IMR-90 (cell line): Measurements from ENCODE around the gene PCBP3. TPM values are rescaled to one million over a fixed set of nuclear protein-coding genes. Genes with fewer than 3 reads are reported as not detected.

Experiments used
- ATAC-seq: fragments of 200-7000 bp; cut with Tn5 transposase; 2 replicates; pipeline ENCODE4 v1.9.1; 2020; ENCODE audit warnings: low read depth, mild to moderate bottlenecking, moderate library complexity
- BruUV-seq: library from RNA; stranded (reverse); fragments of 400-500 nt; replicated peaks from 2 replicates; lab custom pipeline; 2021; lab: Mats Ljungman, UMichigan
- CTCF ChIA-PET: fragments of 300-600 bp; formaldehyde crosslinking; extraction: SDS; loops from one replicate; lab custom pipeline; 2021; ENCODE audit warnings: antibody characterized with exemption; lab: Yijun Ruan, JAX
- POLR2A ChIA-PET: fragments of 300-600 bp; sonication (Branson Sonifier 250); formaldehyde crosslinking; loops from one replicate; lab custom pipeline; 2022; ENCODE audit warnings: antibody characterized with exemption; ENCODE audit not compliant: unreplicated experiment; lab: Charles Lee
- DNase-seq: peaks from one replicate; pipeline ENCODE4 v3.0.0; 2013
- H2AFZ ChIP-seq: replicated peaks from 2 replicates; pipeline ENCODE3; 2013; ENCODE audit warnings: low read length, mild to moderate bottlenecking; ENCODE audit not compliant: poor library complexity
- H2AK5ac ChIP-seq: 2 replicates; pipeline ENCODE4 v1.6.1; 2013; ENCODE audit warnings: low read depth, low read length, inconsistent platforms
- H2AK9ac ChIP-seq: replicated peaks from 2 replicates; pipeline ENCODE3; 2013; ENCODE audit warnings: mild to moderate bottlenecking, low read depth, low read length, moderate library complexity; ENCODE audit not compliant: poor library complexity
- H2BK120ac ChIP-seq: 2 replicates; pipeline ENCODE4 v1.6.1; 2013; ENCODE audit warnings: low read depth, low read length, inconsistent platforms
- H2BK15ac ChIP-seq: 3 replicates; pipeline ENCODE4 v1.6.1; 2013; ENCODE audit warnings: low read depth, low read length, inconsistent platforms
- H2BK20ac ChIP-seq: 2 replicates; pipeline ENCODE4 v1.6.1; 2013; ENCODE audit warnings: low read depth, mild to moderate bottlenecking, inconsistent platforms, low read length, moderate library complexity
- H2BK5ac ChIP-seq: 2 replicates; pipeline ENCODE4 v1.6.1; 2013; ENCODE audit warnings: mild to moderate bottlenecking, low read depth, low read length, inconsistent platforms; ENCODE audit not compliant: poor library complexity, severe bottlenecking
- H3K14ac ChIP-seq: replicated peaks from 2 replicates; pipeline ENCODE4 v1.6.1; 2013; ENCODE audit warnings: low read depth, low read length, inconsistent platforms
- H3K18ac ChIP-seq: 2 replicates; pipeline ENCODE4 v1.6.1; 2013; ENCODE audit warnings: low read depth, low read length, control low read depth
- H3K23ac ChIP-seq: 2 replicates; pipeline ENCODE4 v1.6.1; 2013; ENCODE audit warnings: low read depth, low read length, inconsistent platforms
- H3K27ac ChIP-seq: 2 replicates; pipeline ENCODE4 v1.5.1; 2013; ENCODE audit warnings: mild to moderate bottlenecking, control low read depth, low read length; ENCODE audit not compliant: insufficient read depth
- H3K27me3 ChIP-seq: 2 replicates; pipeline ENCODE4 v1.6.1; 2013; ENCODE audit warnings: low read length; ENCODE audit not compliant: control insufficient read depth, insufficient read depth
- H3K36me3 ChIP-seq: 2 replicates; pipeline ENCODE4 v1.6.1; 2013; ENCODE audit warnings: low read length, mixed read lengths; ENCODE audit not compliant: control insufficient read depth, insufficient read depth
- H3K4ac ChIP-seq: 2 replicates; pipeline ENCODE4 v1.6.1; 2013; ENCODE audit warnings: low read depth, low read length, inconsistent platforms
- H3K4me1 ChIP-seq: 2 replicates; pipeline ENCODE4 v1.6.1; 2013; ENCODE audit warnings: low read length, mixed read lengths; ENCODE audit not compliant: control insufficient read depth, insufficient read depth
- H3K4me2 ChIP-seq: 2 replicates; pipeline ENCODE4 v1.6.1; 2013; ENCODE audit warnings: low read depth, mild to moderate bottlenecking, control low read depth, low read length, moderate library complexity
- H3K4me3 ChIP-seq: 2 replicates; pipeline ENCODE4 v1.5.1; 2013; ENCODE audit warnings: low read depth, mild to moderate bottlenecking, control low read depth, low read length, moderate library complexity; ENCODE audit not compliant: insufficient read depth
- H3K56ac ChIP-seq: 2 replicates; pipeline ENCODE4 v1.6.1; 2013; ENCODE audit warnings: low read length, inconsistent platforms; ENCODE audit not compliant: insufficient read depth; ENCODE audit errors: extremely low read depth
- H3K79me1 ChIP-seq, 2 experiments: 2 replicates each; pipeline ENCODE4 v1.6.1; 2013; ENCODE audit warnings: low read length in 2 of 2, inconsistent platforms in 1 of 2, low read depth in 1 of 2
- H3K9ac ChIP-seq: 2 replicates; pipeline ENCODE4 v1.6.1; 2013; ENCODE audit warnings: low read depth, low read length, control low read depth
- H3K9me1 ChIP-seq: 2 replicates; pipeline ENCODE4 v1.6.1; 2013; ENCODE audit warnings: low read length, inconsistent platforms; ENCODE audit not compliant: insufficient read depth
- H3K9me3 ChIP-seq: 2 replicates; pipeline ENCODE4 v1.6.1; 2013; ENCODE audit warnings: low read length; ENCODE audit not compliant: control insufficient read depth, insufficient read depth
- H4K20me1 ChIP-seq: 2 replicates; pipeline ENCODE4 v1.6.1; 2013; ENCODE audit warnings: low read length, inconsistent platforms; ENCODE audit not compliant: insufficient read depth
- H4K5ac ChIP-seq: 2 replicates; pipeline ENCODE4 v1.6.1; 2013; ENCODE audit warnings: mild to moderate bottlenecking, low read depth, low read length, control low read depth
- H4K8ac ChIP-seq, 2 experiments: 2 replicates each; pipeline ENCODE4 v1.6.1; 2013; ENCODE audit warnings: low read depth in 2 of 2, low read length in 2 of 2, control low read depth in 1 of 2, inconsistent platforms in 1 of 2
- H4K91ac ChIP-seq: 2 replicates; pipeline ENCODE4 v1.6.1; 2013; ENCODE audit warnings: low read depth, low read length, inconsistent platforms; ENCODE audit not compliant: insufficient read depth
- BHLHE40 ChIP-seq: fragments of 150-350 bp; IDR thresholded peaks from 2 replicates; pipeline ENCODE4 v1.6.1; 2016; ENCODE audit warnings: mild to moderate bottlenecking, low read depth, low read length
- CHD1 ChIP-seq: IDR thresholded peaks from 2 replicates; pipeline ENCODE4 v1.6.1; 2012; ENCODE audit warnings: low read depth, low read length, improper control_type of control experiment
- CTCF ChIP-seq: conservative IDR thresholded peaks from 2 replicates; pipeline ENCODE4 v1.5.1; 2012; ENCODE audit warnings: mild to moderate bottlenecking, low read depth, low read length, improper control_type of control experiment
- ELK1 ChIP-seq: fragments of 150-350 bp; IDR thresholded peaks from 2 replicates; pipeline ENCODE4 v1.6.1; 2016; ENCODE audit warnings: low read depth, mild to moderate bottlenecking, low read length, moderate library complexity, borderline replicate concordance
- FOS ChIP-seq: fragments of 150-350 bp; IDR thresholded peaks from 2 replicates; pipeline ENCODE4 v1.6.1; 2016; ENCODE audit warnings: low read depth, low read length
- MAFK ChIP-seq: IDR thresholded peaks from 2 replicates; pipeline ENCODE4 v1.6.1; 2012; ENCODE audit warnings: low read depth, low read length, improper control_type of control experiment
- MAZ ChIP-seq: IDR thresholded peaks from 2 replicates; pipeline ENCODE4 v1.6.1; 2012; ENCODE audit warnings: low read depth, mild to moderate bottlenecking, low read length, improper control_type of control experiment, moderate library complexity, borderline replicate concordance
- NFE2L2 ChIP-seq: fragments of 150-350 bp; IDR thresholded peaks from 2 replicates; pipeline ENCODE4 v1.6.1; 2016; ENCODE audit warnings: low read depth, mild to moderate bottlenecking, low read length
- POLR2A ChIP-seq: IDR thresholded peaks from 2 replicates; pipeline ENCODE4 v1.6.1; 2012; ENCODE audit warnings: mild to moderate bottlenecking, low read depth, low read length
- RCOR1 ChIP-seq: IDR thresholded peaks from 2 replicates; pipeline ENCODE4 v1.6.1; 2012; ENCODE audit warnings: mild to moderate bottlenecking, low read length, improper control_type of control experiment; ENCODE audit not compliant: insufficient replicate concordance
- RFX5 ChIP-seq: IDR thresholded peaks from 2 replicates; pipeline ENCODE4 v1.8.0; 2012; ENCODE audit warnings: low read depth, mild to moderate bottlenecking, low read length, moderate library complexity
- WGBS, 2 experiments: methylation state at CpG; one replicate each; pipeline versions ENCODE4 v1.1.5 to v1.1.7; 2013; ENCODE audit warnings: missing lambda C conversion rate in 2 of 2; ENCODE audit not compliant: insufficient read length in 1 of 2; ENCODE audit errors: extremely low coverage in 2 of 2; 5-methylcytosine and 5-hydroxymethylcytosine counted together
- dilution Hi-C: fragments of 300-500 bp; cut with HindIII; formaldehyde crosslinking; loops from one replicate; pipeline ENCODE4 v1.14.3; 2018; ENCODE audit warnings: low sequenced_read_pairs; ENCODE audit not compliant: unreplicated experiment
- in situ Hi-C: fragments of 300-500 bp; cut with MboI; formaldehyde crosslinking; loops from 3 replicates; pipeline ENCODE4 v1.14.3; 2019; ENCODE audit warnings: low sequenced_read_pairs, inconsistent platforms, mixed read lengths
- intact Hi-C: fragments of 100-400 bp; cut with micrococcal nuclease; formaldehyde crosslinking; loops from 2 replicates; pipeline ENCODE4 v1.10.0; 2022
- polyA plus RNA-seq, 3 experiments: library from polyadenylated mRNA; depleted of rRNA; stranded (reverse); fragments of >200 nt; gene quantifications; 2 replicates each; pipeline ENCODE4 v1.2.3, GENCODE V29; 2012; ENCODE audit warnings: low replicate concordance in 1 of 3
- total RNA-seq: library from RNA; depleted of rRNA; stranded (reverse); fragments of >200 nt; gene quantifications from 2 replicates; pipeline ENCODE4 v1.2.3, GENCODE V29; 2012

Gene PCBP3
- total and polyA plus RNA-seq, 2 of the 4 experiments (the other 2 are of a cell fraction) = 2.9 to 3.9 TPM

GRCh38 chr21:45765375-45765774, 121.8 kb downstream of the PCBP3 start:
- no peak overlapping the region for H4K5ac ChIP-seq
- ATAC-seq (no peak), DNase-seq (no peak)
- no peak overlapping the region for H3K23ac ChIP-seq
- no peak overlapping the region for H2BK5ac ChIP-seq
- H3K27ac ChIP-seq = no peak overlapping the region
- intact Hi-C loops (no loop called here), dilution Hi-C loops (no loop called here), in situ Hi-C loops (no loop called here)
- no peak overlapping the region for H3K56ac ChIP-seq
- TF ChIP-seq MAZ = no peak
- no peak for TF ChIP-seq RFX5
- no peak for TF ChIP-seq BHLHE40
- TF ChIP-seq ELK1 = no peak
- no peak for TF ChIP-seq CTCF
- TF ChIP-seq FOS = no peak
- no peak for TF ChIP-seq RCOR1
- TF ChIP-seq POLR2A = no peak
- no peak for TF ChIP-seq CHD1
- TF ChIP-seq MAFK = no peak
- TF ChIP-seq NFE2L2 = no peak
- no peaks in the 10 kb centered on the region for H3K79me1 ChIP-seq
- no peak overlapping the region for H3K18ac ChIP-seq
- H2AK5ac ChIP-seq = no peak overlapping the region
- no CpG with 5 or more reads among the region's 12 CpGs for WGBS, 2 experiments
- H2BK15ac ChIP-seq = no peak overlapping the region
- no peaks in the 10 kb centered on the region for H3K27me3 ChIP-seq
- no TSS peak for BruUV-seq
- H2BK20ac ChIP-seq = no peak overlapping the region
- no peaks in the 10 kb centered on the region for H3K36me3 ChIP-seq
- no peak overlapping the region for H3K4me3 ChIP-seq
- no peak overlapping the region for H3K14ac ChIP-seq
- H4K91ac ChIP-seq = no peak overlapping the region
- H2AFZ ChIP-seq = no peak overlapping the region
- H2AK9ac ChIP-seq = no peak overlapping the region
- H3K4me1 ChIP-seq = peaks cover 1% of the 10 kb centered on the region
- ChIA-PET CTCF (no interaction called here), POLR2A (no interaction called here)
- H3K9me3 ChIP-seq = no peaks in the 10 kb centered on the region
- H3K4me2 ChIP-seq = no peak overlapping the region
- no peak overlapping the region for H3K9ac ChIP-seq
- H4K20me1 ChIP-seq = no peaks in the 10 kb centered on the region
- H3K4ac ChIP-seq = no peak overlapping the region
- no peak overlapping the region for H2BK120ac ChIP-seq
- H4K8ac ChIP-seq = no peak overlapping the region
- no peaks in the 10 kb centered on the region for H3K9me1 ChIP-seq
